ENCODE data around the gene IRGC. TPM values are rescaled to one million over a fixed set of nuclear protein-coding genes. Genes with fewer than 3 reads are reported as not detected.

Gene IRGC
- polyA plus RNA-seq, 2 of the 4 experiments (the other 2 are of a cell fraction), result not detected

GRCh38 chr19:43719378-43719868 is 3.5 kb downstream of the IRGC start:
- TF ChIP-seq BHLHE40 (IDR thresholded peaks at IDR 0.05; ENCODE audit: low read depth, low read length) (no peak), FOSL2 (IDR thresholded peaks at IDR 0.05) (no peak), FOSL2 (CRISPR knock-in tag; IDR thresholded peaks at IDR 0.05) (no peak), CHD2 (IDR thresholded peaks at IDR 0.05; ENCODE audit: low read length, partially characterized antibody) (no peak), TP53 (CRISPR knock-in tag; IDR thresholded peaks at IDR 0.05) (no peak), HOXB13 (CRISPR knock-in tag; IDR thresholded peaks at IDR 0.05; ENCODE audit: low read depth) (no peak)
- CTCF ChIA-PET, result interaction anchor here (1.0 to 1.1 kb wide), 2 partner anchors 13 to 42 kb away, joined by 3 read pairs; no protein-coding TSS in a partner anchor

GRCh38 chr19:43719918-43720317 is 4.0 kb downstream of the IRGC start:
- H3K27ac ChIP-seq, result peak overlapping the region in 1 of 2 experiments; percentile 38; a peak in 1 of 6 replicates
- no peak for FAIRE-seq
- H3K4me3 ChIP-seq, result no peak overlapping the region
- DNase-seq (ENCODE audit: low read depth in 1 of 2, low spot score in 1 of 2), result no peak
- TF ChIP-seq HMGXB4 (CRISPR knock-in tag; IDR thresholded peaks at IDR 0.05; ENCODE audit: borderline replicate concordance) (no peak), CHD2 (IDR thresholded peaks at IDR 0.05; ENCODE audit: low read length, partially characterized antibody) (no peak), MAX (IDR thresholded peaks at IDR 0.05) (no peak), ZC3H11A (IDR thresholded peaks at IDR 0.05) (no peak), RAD21 (conservative IDR thresholded peaks at IDR 0.05 in 1 of 2, IDR thresholded peaks at IDR 0.05 in 1 of 2) (no peak), USF2 (IDR thresholded peaks at IDR 0.05) (no peak), BCL3 (IDR thresholded peaks at IDR 0.05) (no peak), MAFK (IDR thresholded peaks at IDR 0.05; ENCODE audit: partially characterized antibody) (no peak), CHD4 (IDR thresholded peaks at IDR 0.05; ENCODE audit: borderline replicate concordance) (no peak), NPAS2 (CRISPR knock-in tag; IDR thresholded peaks at IDR 0.05; ENCODE audit: borderline replicate concordance) (no peak), HES2 (IDR thresholded peaks at IDR 0.05) (no peak), EHMT2 (IDR thresholded peaks at IDR 0.05; ENCODE audit: low read depth) (no peak), JUN (IDR thresholded peaks at IDR 0.05) (no peak), JUNB (IDR thresholded peaks at IDR 0.05) (no peak), ATOH8 (CRISPR knock-in tag; IDR thresholded peaks at IDR 0.05; ENCODE audit: low read depth) (no peak), GATA3 (IDR thresholded peaks at IDR 0.05; ENCODE audit: borderline replicate concordance) (no peak), ESRRA (IDR thresholded peaks at IDR 0.05; ENCODE audit: borderline replicate concordance, low read length) (no peak), KDM1A (IDR thresholded peaks at IDR 0.05; ENCODE audit: low read depth) (no peak)
- no peaks in the 10 kb centered on the region for H3K9me3 ChIP-seq
- WGBS (ENCODE audit: missing lambda C conversion rate), result 73% methylated on average over 5 of the region's 5 CpGs
- POLR2A ChIA-PET, result no interaction called here
- CTCF ChIA-PET, result interaction anchor here (1.0 to 1.1 kb wide), 2 partner anchors 12 to 42 kb away, joined by 3 read pairs; no protein-coding TSS in a partner anchor
- no peak overlapping the region for H3K4me2 ChIP-seq
- H3K4me1 ChIP-seq, result no peaks in the 10 kb centered on the region
- ATAC-seq, result no peak

More at GRCh38 chr19:43719378-43719868, 3.5 kb downstream of the IRGC start:
- FAIRE-seq, result no peak
- H3K27ac ChIP-seq, result no peak overlapping the region
- WGBS (ENCODE audit: missing lambda C conversion rate), result 93% methylated on average over 34 of the region's 37 CpGs
- no peaks in the 10 kb centered on the region for H3K4me1 ChIP-seq
- POLR2A ChIA-PET, result interaction anchor here (0.5 kb wide), 1 partner anchor 50 kb away, joined by 3 read pairs; the partner anchor contains the start of gene PLAUR
- DNase-seq (ENCODE audit: low read depth in 1 of 2, low spot score in 1 of 2), result no peak
- no peak overlapping the region for H3K4me2 ChIP-seq
- H3K9me3 ChIP-seq, result no peaks in the 10 kb centered on the region
- no peak overlapping the region for H3K4me3 ChIP-seq
- no peak for ATAC-seq
